KOPT-K1 (cell line): ENCODE measurements around the gene NHERF2.
"Not testable (repeated sequence)": the region's sequence is repeated elsewhere in the genome, so short reads cannot be mapped to it uniquely, and the experiment has no call there.

ENCODE experiments used
- H3K27ac ChIP-seq: fragments of 200-600 bp; sonication (generic); 2 replicates; pipeline ENCODE4 v1.5.1; 2016; ENCODE audit warnings: antibody characterized with exemption, mild to moderate bottlenecking, low read depth, low read length; ENCODE audit not compliant: poor library complexity, severe bottlenecking
- H3K36me3 ChIP-seq: fragments of 200-600 bp; sonication (generic); 2 replicates; pipeline ENCODE4 v1.5.1; 2017; ENCODE audit warnings: antibody characterized with exemption, mild to moderate bottlenecking, low read length, moderate library complexity; ENCODE audit not compliant: insufficient read depth
- H3K9me3 ChIP-seq: fragments of 200-600 bp; sonication (generic); 2 replicates; pipeline ENCODE4 v1.5.1; 2017; ENCODE audit warnings: antibody characterized with exemption, low read length, mild to moderate bottlenecking; ENCODE audit not compliant: insufficient read depth, poor library complexity, severe bottlenecking

Gene NHERF2

GRCh38 chr16:2008631-2009163, 18.0 kb upstream of the NHERF2 start:
- H3K9me3 ChIP-seq, result no peaks in the 10 kb centered on the region
- peaks cover 29% of the 10 kb centered on the region; the same call in 1 of the 2 replicates for H3K36me3 ChIP-seq
- H3K27ac ChIP-seq, result peak overlapping the region; percentile 68

GRCh38 chr16:2009164-2009711, 17.5 kb upstream of the NHERF2 start:
- Histone ChIP-seq H3K36me3 (peaks cover 26% of the 10 kb centered on the region; the same call in 1 of the 2 replicates), H3K9me3 (no peaks in the 10 kb centered on the region), H3K27ac (peak overlapping the region; percentile 68)

GRCh38 chr16:2009791-2010510, 16.8 kb upstream of the NHERF2 start, which contains the start of gene ZNF598:
Gene ZNF598 (minus strand): TSS chr16:2009821.
- Histone ChIP-seq H3K9me3 (no peaks in the 10 kb centered on the region), H3K36me3 (peaks cover 21% of the 10 kb centered on the region; the same call in 1 of the 2 replicates), H3K27ac (peak within 1 kb of the TSS; percentile 68)

- H3K36me3 ChIP-seq, H3K9me3 ChIP-seq, H3K27ac ChIP-seq: not testable (repeated sequence)
These were observed 15.0 kb upstream of the NHERF2 start for GRCh38 chr16:2011726-2012125.

GRCh38 chr16:2013527-2013926, 13.2 kb upstream of the NHERF2 start:
- Histone ChIP-seq H3K36me3 (no peaks in the 10 kb centered on the region), H3K27ac (no peak overlapping the region), H3K9me3 (no peaks in the 10 kb centered on the region)

- Histone ChIP-seq H3K36me3 (no peaks in the 10 kb centered on the region), H3K27ac (no peak overlapping the region), H3K9me3 (no peaks in the 10 kb centered on the region)
These were observed 11.4 kb upstream of the NHERF2 start for GRCh38 chr16:2015117-2015946.

GRCh38 chr16:2015947-2016208, 10.8 kb upstream of the NHERF2 start:
- no peaks in the 10 kb centered on the region for H3K36me3 ChIP-seq
- H3K27ac ChIP-seq, result no peak overlapping the region
- H3K9me3 ChIP-seq, result no peaks in the 10 kb centered on the region

GRCh38 chr16:2016407-2016922, 10.2 kb upstream of the NHERF2 start:
- Histone ChIP-seq H3K27ac (no peak overlapping the region), H3K36me3 (no peaks in the 10 kb centered on the region), H3K9me3 (no peaks in the 10 kb centered on the region)

- Histone ChIP-seq H3K9me3 (no peaks in the 10 kb centered on the region), H3K36me3 (no peaks in the 10 kb centered on the region), H3K27ac (no peak within 1 kb of the TSS)
These were observed 7.2 kb upstream of the NHERF2 start, which contains the start of gene NPW for GRCh38 chr16:2019518-2019920. Gene NPW (plus strand): TSS chr16:2019785.

GRCh38 chr16:2019921-2020831, 6.5 kb upstream of the NHERF2 start:
- Histone ChIP-seq H3K9me3 (no peaks in the 10 kb centered on the region), H3K27ac (no peak overlapping the region), H3K36me3 (no peaks in the 10 kb centered on the region)

- H3K9me3 ChIP-seq, result no peaks in the 10 kb centered on the region
- H3K36me3 ChIP-seq, result no peaks in the 10 kb centered on the region
- no peak overlapping the region for H3K27ac ChIP-seq
These were observed 4.0 kb upstream of the NHERF2 start for GRCh38 chr16:2022723-2023091.

- no peaks in the 10 kb centered on the region for H3K9me3 ChIP-seq
- no peak overlapping the region for H3K27ac ChIP-seq
- no peaks in the 10 kb centered on the region for H3K36me3 ChIP-seq
These were observed 3.3 kb upstream of the NHERF2 start for GRCh38 chr16:2023092-2024031.

- H3K9me3 ChIP-seq, result no peaks in the 10 kb centered on the region
These were observed 2.7 kb upstream of the NHERF2 start for GRCh38 chr16:2024032-2024420.

More at GRCh38 chr16:2024032-2024420, 2.7 kb upstream of the NHERF2 start:
- Histone ChIP-seq H3K36me3 (no peaks in the 10 kb centered on the region), H3K27ac (no peak overlapping the region)
